H9 (cell line): ENCODE data around the gene EHD3. TPM values are rescaled to one million over a fixed set of nuclear protein-coding genes. Genes with fewer than 3 reads are reported as not detected.

Source experiments
- DNase-seq: peaks from one replicate; pipeline ENCODE4 v3.0.0-alpha.2; 2017
- H2AFZ ChIP-seq: one replicate; pipeline ENCODE4 v1.6.1; 2013; ENCODE audit warnings: mild to moderate bottlenecking, low read length, control low read depth, moderate library complexity
- H2AK5ac ChIP-seq: 2 replicates; pipeline ENCODE4 v1.6.1; 2013; ENCODE audit warnings: low read length, control low read depth, mixed read lengths; ENCODE audit not compliant: insufficient read length
- H2BK120ac ChIP-seq: one replicate; pipeline ENCODE4 v1.6.1; 2013; ENCODE audit warnings: low read depth, mild to moderate bottlenecking, low read length, control low read depth, inconsistent platforms; ENCODE audit not compliant: poor library complexity, severe bottlenecking
- H2BK12ac ChIP-seq: 2 replicates; pipeline ENCODE4 v1.6.1; 2013; ENCODE audit warnings: low read length, control low read depth, mixed read lengths, low read depth; ENCODE audit not compliant: insufficient read length
- H2BK15ac ChIP-seq: 2 replicates; pipeline ENCODE4 v1.6.1; 2013; ENCODE audit warnings: low read depth, low read length, control low read depth
- H2BK20ac ChIP-seq: one replicate; pipeline ENCODE4 v1.6.1; 2013; ENCODE audit warnings: low read depth, mild to moderate bottlenecking, low read length, control low read depth, inconsistent platforms; ENCODE audit not compliant: poor library complexity, severe bottlenecking
- H2BK5ac ChIP-seq: 2 replicates; pipeline ENCODE4 v1.6.1; 2013; ENCODE audit warnings: low read length, control low read depth, mixed read lengths; ENCODE audit not compliant: insufficient read length
- H3K14ac ChIP-seq: 2 replicates; pipeline ENCODE4 v1.6.1; 2013; ENCODE audit warnings: low read length, control low read depth; ENCODE audit not compliant: insufficient read depth
- H3K18ac ChIP-seq: 2 replicates; pipeline ENCODE4 v1.6.1; 2013; ENCODE audit warnings: low read depth, mild to moderate bottlenecking, mixed read lengths, low read length, control low read depth; ENCODE audit not compliant: insufficient read length
- H3K23ac ChIP-seq: 2 replicates; pipeline ENCODE4 v1.6.1; 2013; ENCODE audit warnings: low read length, control low read depth, mixed read lengths, low read depth; ENCODE audit not compliant: insufficient read length
- H3K23me2 ChIP-seq: 2 replicates; pipeline ENCODE4 v1.6.1; 2013; ENCODE audit warnings: low read depth, mild to moderate bottlenecking, mixed read lengths, low read length, control low read depth; ENCODE audit not compliant: insufficient read length, poor library complexity, severe bottlenecking
- H3K27ac ChIP-seq: 2 replicates; pipeline ENCODE4 v1.5.1; 2013; ENCODE audit warnings: low read length, control low read depth, mixed read lengths, low read depth; ENCODE audit not compliant: insufficient read length
- H3K27me3 ChIP-seq: 2 replicates; pipeline ENCODE4 v1.6.1; 2013; ENCODE audit warnings: low read length, control low read depth, inconsistent platforms; ENCODE audit not compliant: insufficient read depth
- H3K4ac ChIP-seq: 2 replicates; pipeline ENCODE4 v1.6.1; 2013; ENCODE audit warnings: low read depth, mild to moderate bottlenecking, control low read depth, inconsistent platforms, low read length, moderate library complexity
- H3K4me1 ChIP-seq: 2 replicates; pipeline ENCODE4 v1.6.1; 2013; ENCODE audit warnings: low read length, control low read depth, inconsistent platforms; ENCODE audit not compliant: insufficient read depth
- H3K4me2 ChIP-seq: 2 replicates; pipeline ENCODE4 v1.6.1; 2013; ENCODE audit warnings: low read length, control low read depth, mixed read lengths; ENCODE audit not compliant: insufficient read length, insufficient read depth
- H3K56ac ChIP-seq: 2 replicates; pipeline ENCODE4 v1.6.1; 2013; ENCODE audit warnings: low read depth, mild to moderate bottlenecking, mixed read lengths, low read length, control low read depth; ENCODE audit not compliant: insufficient read length
- H3K79me1 ChIP-seq: 2 replicates; pipeline ENCODE4 v1.6.1; 2013; ENCODE audit warnings: low read depth, mild to moderate bottlenecking, moderate library complexity, low read length, control low read depth, inconsistent platforms; ENCODE audit not compliant: insufficient read depth, poor library complexity, severe bottlenecking
- H3K79me2 ChIP-seq: 2 replicates; pipeline ENCODE4 v1.6.1; 2013; ENCODE audit warnings: low read length, control low read depth, inconsistent platforms; ENCODE audit not compliant: insufficient read depth
- H3K9ac ChIP-seq: 2 replicates; pipeline ENCODE4 v1.6.1; 2013; ENCODE audit warnings: low read length, control low read depth, mixed read lengths; ENCODE audit not compliant: insufficient read length; ENCODE audit errors: extremely low read depth
- H3K9me3 ChIP-seq: one replicate; pipeline ENCODE4 v1.6.1; 2013; ENCODE audit warnings: low read depth, low read length, inconsistent platforms; ENCODE audit not compliant: control insufficient read depth
- H3T11ph ChIP-seq: one replicate; pipeline ENCODE4 v1.6.1; 2013; ENCODE audit warnings: mild to moderate bottlenecking, low read length, control low read depth, inconsistent platforms
- H4K20me1 ChIP-seq: one replicate; pipeline ENCODE4 v1.6.1; 2013; ENCODE audit not compliant: control insufficient read depth, insufficient read length, insufficient read depth
- H4K5ac ChIP-seq: 2 replicates; pipeline ENCODE4 v1.6.1; 2013; ENCODE audit warnings: low read depth, mild to moderate bottlenecking, mixed read lengths, low read length, control low read depth; ENCODE audit not compliant: insufficient read length
- H4K8ac ChIP-seq: replicated peaks from 2 replicates; pipeline ENCODE4 v1.6.1; 2013; ENCODE audit warnings: low read length, control low read depth, mixed read lengths, low read depth; ENCODE audit not compliant: insufficient read length
- H4K91ac ChIP-seq: 2 replicates; pipeline ENCODE4 v1.6.1; 2013; ENCODE audit warnings: low read depth, mild to moderate bottlenecking, moderate library complexity, mixed read lengths, low read length, control low read depth; ENCODE audit not compliant: insufficient read length
- H3K27ac Mint-ChIP-seq, 3 experiments: 2 replicates in 2 of 3; 3 replicates in 1 of 3; pipeline ENCODE4 v1.8.0; 2020 to 2021; ENCODE audit warnings: mixed read lengths in 3 of 3, mild to moderate bottlenecking in 1 of 3, moderate library complexity in 1 of 3
- H3K27me3 Mint-ChIP-seq: 2 replicates; pipeline ENCODE4 v1.8.0; 2021; ENCODE audit warnings: low read depth, mild to moderate bottlenecking, moderate library complexity, mixed read lengths
- H3K36me3 Mint-ChIP-seq, 3 experiments: 2 replicates in 2 of 3; 3 replicates in 1 of 3; pipeline ENCODE4 v1.8.0; 2020 to 2021; ENCODE audit warnings: low read depth in 3 of 3, mixed read lengths in 3 of 3; ENCODE audit not compliant: insufficient read depth in 1 of 3
- H3K4me1 Mint-ChIP-seq, 2 experiments: 2 replicates each; pipeline ENCODE4 v1.8.0; 2020; ENCODE audit warnings: mixed read lengths in 2 of 2
- H3K4me3 Mint-ChIP-seq, 2 experiments: 2 replicates in 1 of 2; 3 replicates in 1 of 2; pipeline ENCODE4 v1.8.0; 2020 to 2021; ENCODE audit warnings: mild to moderate bottlenecking in 2 of 2, mixed read lengths in 2 of 2, moderate library complexity in 1 of 2
- H3K9me3 Mint-ChIP-seq, 2 experiments: 2 replicates in 1 of 2; 3 replicates in 1 of 2; pipeline ENCODE4 v1.8.0; 2020; ENCODE audit warnings: mild to moderate bottlenecking in 2 of 2, mixed read lengths in 2 of 2, moderate library complexity in 1 of 2
- CTCF ChIP-seq: fragments of 200-600 bp; sonication (generic); conservative IDR thresholded peaks from 3 replicates; pipeline ENCODE4 v1.8.0; 2021; ENCODE audit warnings: antibody characterized with exemption, mild to moderate bottlenecking
- WGBS: extraction: QIAGEN DNeasy Blood & Tissue Kit; methylation state at CpG from one replicate; pipeline ENCODE4 v1.1.7; 2013; ENCODE audit warnings: missing lambda C conversion rate, low lambda C conversion rate, mixed read lengths; ENCODE audit not compliant: insufficient read length; ENCODE audit errors: extremely low coverage; 5-methylcytosine and 5-hydroxymethylcytosine counted together
- total RNA-seq: library from RNA; stranded (reverse); gene quantifications from 2 replicates; pipeline ENCODE4 v1.2.1, GENCODE V29; 2021

EHD3 gene
- total RNA-seq, 1 experiment from 2014 or later = 8.3 TPM

- Histone ChIP-seq H4K20me1 (no peaks in the 10 kb centered on the region), H3K14ac (no peak overlapping the region), H4K8ac (no peak overlapping the region), H3K56ac (no peak overlapping the region), H2AFZ (no peak overlapping the region), H3K18ac (no peak overlapping the region), H3K4me1 (no peaks in the 10 kb centered on the region), H4K91ac (no peak overlapping the region), H2BK5ac (no peak overlapping the region), H3K23me2 (no peaks in the 10 kb centered on the region), H3K27me3 (no peaks in the 10 kb centered on the region), H3K9ac (no peak overlapping the region), H2BK20ac (no peak overlapping the region), H3K4ac (no peak overlapping the region), H2BK120ac (no peak overlapping the region), H3T11ph (no peak overlapping the region), H4K5ac (no peak overlapping the region), H3K4me2 (no peak overlapping the region), H3K79me2 (no peaks in the 10 kb centered on the region), H3K9me3 (no peaks in the 10 kb centered on the region), H2AK5ac (no peak overlapping the region), H3K23ac (no peak overlapping the region), H2BK12ac (no peak overlapping the region), H2BK15ac (no peak overlapping the region), H3K79me1 (no peaks in the 10 kb centered on the region), H3K27ac (no peak overlapping the region)
- no peak overlapping the region for H3K4me3 Mint-ChIP-seq
- no peak for DNase-seq
- H3K27ac Mint-ChIP-seq = no peak overlapping the region
- peaks cover 8% of the 10 kb centered on the region for H3K27me3 Mint-ChIP-seq
- no peaks in the 10 kb centered on the region for H3K9me3 Mint-ChIP-seq
- peaks cover 9 to 11% of the 10 kb centered on the region in 2 experiments for H3K4me1 Mint-ChIP-seq
- WGBS = no CpG with 5 or more reads among the region's 4 CpGs
- no peak for TF ChIP-seq CTCF
- H3K36me3 Mint-ChIP-seq = no peaks in the 10 kb centered on the region
Measured at GRCh38 chr2:31197166-31197565, 36.8 kb upstream of the EHD3 start.
